NK-92 (cell line): ENCODE measurements around the gene TGFBR2.

Source experiments
- DNase-seq: peaks from one replicate; lab custom pipeline; 2025; ENCODE audit not compliant: unreplicated experiment; lab: John Stamatoyannopoulos, UW

TGFBR2 gene

DNA sequence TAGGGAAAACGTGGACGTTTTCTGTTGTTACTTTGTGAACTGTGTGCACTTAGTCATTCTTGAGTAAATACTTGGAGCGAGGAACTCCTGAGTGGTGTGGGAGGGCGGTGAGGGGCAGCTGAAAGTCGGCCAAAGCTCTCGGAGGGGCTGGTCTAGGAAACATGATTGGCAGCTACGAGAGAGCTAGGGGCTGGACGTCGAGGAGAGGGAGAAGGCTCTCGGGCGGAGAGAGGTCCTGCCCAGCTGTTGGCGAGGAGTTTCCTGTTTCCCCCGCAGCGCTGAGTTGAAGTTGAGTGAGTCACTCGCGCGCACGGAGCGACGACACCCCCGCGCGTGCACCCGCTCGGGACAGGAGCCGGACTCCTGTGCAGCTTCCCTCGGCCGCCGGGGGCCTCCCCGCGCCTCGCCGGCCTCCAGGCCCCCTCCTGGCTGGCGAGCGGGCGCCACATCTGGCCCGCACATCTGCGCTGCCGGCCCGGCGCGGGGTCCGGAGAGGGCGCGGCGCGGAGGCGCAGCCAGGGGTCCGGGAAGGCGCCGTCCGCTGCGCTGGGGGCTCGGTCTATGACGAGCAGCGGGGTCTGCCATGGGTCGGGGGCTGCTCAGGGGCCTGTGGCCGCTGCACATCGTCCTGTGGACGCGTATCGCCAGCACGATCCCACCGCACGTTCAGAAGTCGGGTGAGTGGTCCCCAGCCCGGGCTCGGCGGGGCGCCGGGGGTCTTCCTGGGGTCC is at the start of gene TGFBR2:
Gene TGFBR2, plus strand, starts transcription at position 301 of the 731 bp plus-strand sequence. Its CDS starts 283 bp downstream, at position 584.
- no peak for DNase-seq

GRCh38 chr3:30557746-30558303 is 48.6 kb upstream of the TGFBR2 start:
- DNase-seq = no peak

GRCh38 chr3:30563956-30564355 is 42.4 kb upstream of the TGFBR2 start:
- no peak for DNase-seq

- DNase-seq = no peak
These were observed 39.2 kb upstream of the TGFBR2 start for GRCh38 chr3:30567139-30567753.

DNA sequence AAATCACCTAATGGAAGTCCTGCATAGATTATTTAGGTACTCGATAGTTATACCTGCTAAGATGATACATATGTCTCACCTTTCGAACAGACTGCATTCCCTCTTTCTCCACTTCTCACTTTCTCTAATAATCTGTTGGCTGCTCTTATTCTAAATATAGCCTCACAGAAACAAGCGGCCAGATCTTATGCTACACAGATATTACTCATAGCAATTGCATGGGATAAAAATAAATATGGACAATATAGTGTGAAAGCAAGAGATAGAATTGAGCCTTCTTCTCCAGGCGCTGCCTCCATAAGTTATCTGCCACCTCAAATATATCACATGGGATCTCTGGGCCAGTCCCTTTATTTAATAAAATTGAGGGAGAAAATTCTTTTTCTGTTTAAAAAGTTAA is 29.5 kb upstream of the TGFBR2 start:
- DNase-seq = no peak

DNA sequence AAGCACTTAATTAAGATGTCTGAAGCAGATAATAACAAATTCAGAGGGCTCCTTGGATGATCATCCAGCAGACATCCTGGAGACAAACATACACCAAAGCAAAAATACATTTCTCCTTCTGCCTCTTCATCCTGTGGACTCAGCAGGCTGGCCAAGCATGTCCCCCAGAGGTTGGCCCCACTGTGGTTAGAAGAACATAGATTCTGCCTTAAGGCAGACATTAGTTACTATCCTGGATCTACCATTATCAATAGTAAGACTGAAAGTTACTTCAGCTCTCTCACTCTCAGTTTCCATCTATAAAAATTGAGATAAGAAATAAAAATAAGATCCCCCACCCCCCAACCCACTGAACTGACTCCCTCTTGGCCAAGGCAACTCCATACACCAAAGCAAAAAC is 28.6 kb upstream of the TGFBR2 start:
- DNase-seq = no peak

- DNase-seq = no peak
These were observed 27.9 kb upstream of the TGFBR2 start for GRCh38 chr3:30578479-30578878.

- DNase-seq = no peak
These were observed 27.3 kb upstream of the TGFBR2 start for GRCh38 chr3:30578986-30579579.

DNA sequence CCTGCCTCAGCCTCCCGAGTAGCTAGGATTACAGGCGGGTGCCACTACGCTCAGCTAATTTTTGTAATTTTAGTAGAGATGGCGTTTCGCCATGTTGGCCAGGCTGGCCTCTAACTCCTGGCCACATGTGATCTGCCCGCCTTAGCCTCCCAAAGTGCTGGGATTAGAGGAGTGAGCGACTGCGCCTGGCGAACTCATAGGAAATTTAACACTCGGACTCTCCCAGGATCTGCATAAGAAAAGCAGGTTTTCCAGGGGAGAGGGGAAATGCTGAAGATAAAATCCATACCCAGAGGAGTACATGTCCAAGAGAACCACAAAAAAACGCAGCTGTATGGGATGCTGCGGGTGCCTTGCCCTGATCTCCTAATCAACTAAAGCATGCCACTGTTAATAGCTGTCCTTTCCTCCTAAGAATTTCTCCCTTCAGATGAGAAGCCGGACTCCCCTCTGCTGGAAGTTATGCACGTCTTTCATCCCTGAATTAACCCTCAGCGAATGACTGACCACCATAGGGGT is 25.3 kb upstream of the TGFBR2 start:
- no peak for DNase-seq

- DNase-seq = no peak
These were observed 24.4 kb upstream of the TGFBR2 start for GRCh38 chr3:30581982-30582381.

DNA sequence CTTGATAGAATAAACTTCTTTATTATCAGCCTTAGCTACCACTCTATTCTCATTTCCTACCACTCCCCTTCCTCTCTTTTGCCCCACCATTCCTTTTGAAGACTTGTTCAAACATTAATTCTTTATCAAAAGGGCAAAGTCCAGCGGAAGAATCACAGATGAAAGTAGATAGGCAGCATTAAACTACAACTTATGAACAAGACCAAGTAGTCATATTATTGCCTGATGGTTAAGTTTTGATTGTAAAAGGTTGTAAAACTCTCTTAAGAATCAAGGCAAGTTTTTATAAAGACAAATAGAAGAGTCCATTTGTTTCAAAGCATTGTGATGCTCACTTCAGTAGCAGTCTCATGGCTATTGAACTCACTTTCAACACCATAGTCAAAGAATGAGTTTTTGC is 22.4 kb upstream of the TGFBR2 start:
- no peak for DNase-seq

DNA sequence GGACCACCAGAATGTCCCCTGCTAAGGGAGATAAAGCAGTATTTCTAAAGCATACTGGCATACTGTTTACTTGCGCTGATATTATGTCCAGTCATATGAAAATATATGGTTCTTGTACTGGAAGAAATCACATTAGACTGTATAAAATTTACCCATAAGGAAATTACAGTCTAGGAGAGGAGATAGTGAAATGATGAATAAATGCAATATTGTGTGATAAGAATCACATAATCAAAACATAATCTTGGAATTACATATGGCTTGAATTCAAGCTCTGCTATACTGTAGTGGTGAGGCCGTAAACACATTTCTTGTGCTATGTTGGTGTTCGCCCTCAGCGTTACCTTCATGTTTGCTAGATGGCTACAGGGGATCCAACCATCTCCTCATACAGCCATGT is 20.7 kb upstream of the TGFBR2 start:
- DNase-seq = no peak

DNA sequence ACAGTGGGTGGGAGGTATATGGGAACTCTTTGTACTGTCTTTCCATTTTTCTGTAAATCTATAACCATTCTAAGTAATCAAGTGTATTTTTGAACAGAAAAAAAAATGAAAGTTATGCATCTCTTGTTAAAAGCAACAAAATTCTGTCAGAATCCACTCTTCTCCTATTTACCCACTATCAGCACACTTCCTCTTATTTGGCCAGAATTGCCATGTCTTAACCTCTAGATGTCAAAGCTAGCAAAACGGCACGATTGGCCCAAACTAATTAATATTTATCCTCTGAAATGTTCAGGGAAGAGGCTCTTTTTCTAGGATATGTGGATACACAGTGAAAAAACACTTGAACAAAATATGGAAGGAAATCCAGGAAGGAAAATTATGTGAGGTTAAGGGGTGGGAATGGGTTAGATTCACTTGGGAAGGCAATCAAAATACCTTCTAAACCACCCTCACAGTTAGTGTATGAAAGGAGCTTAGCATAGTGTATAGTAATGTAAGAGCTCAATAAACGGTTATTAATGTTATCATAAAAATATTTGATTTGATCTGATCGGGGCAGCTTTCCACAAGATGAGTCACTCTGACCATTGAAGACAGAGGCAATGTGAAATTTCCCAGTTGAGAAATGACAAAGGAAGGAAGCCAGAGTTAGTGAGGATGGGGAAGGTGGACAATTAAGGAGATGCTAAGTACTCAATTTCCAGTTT is 20.1 kb upstream of the TGFBR2 start:
- no peak for DNase-seq

DNA sequence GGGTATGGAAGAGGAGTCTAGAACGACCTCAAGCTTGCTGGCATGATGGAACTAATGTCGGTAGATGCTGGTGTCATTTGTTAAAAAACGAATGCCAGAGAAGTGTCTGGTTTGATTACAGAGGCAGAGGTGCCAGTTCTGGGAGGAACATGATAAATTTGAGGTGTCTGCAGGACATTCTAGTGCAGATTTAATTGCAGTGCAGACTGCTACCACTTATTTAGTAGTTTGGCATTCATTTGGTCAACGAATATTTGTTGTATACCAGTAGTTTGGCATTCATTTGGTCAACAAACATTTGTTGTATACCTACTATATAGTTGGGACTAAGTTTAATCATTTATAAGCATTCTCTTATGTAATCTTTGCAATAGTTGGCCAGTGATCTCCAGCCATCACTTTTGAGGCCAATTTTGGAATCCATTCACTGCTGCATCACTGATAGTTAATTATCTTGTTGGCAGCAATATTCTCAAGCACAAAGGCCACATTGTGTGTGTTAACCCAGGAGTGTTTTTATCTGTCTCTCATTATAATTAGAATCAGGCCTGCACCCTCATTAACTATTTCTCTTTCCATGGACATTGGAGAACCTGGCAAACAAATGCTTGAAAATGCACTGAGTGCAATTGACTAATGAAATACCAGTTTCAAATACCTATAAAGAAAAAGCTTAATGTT is 19.5 kb upstream of the TGFBR2 start:
- no peak for DNase-seq

GRCh38 chr3:30587904-30588303 is 18.5 kb upstream of the TGFBR2 start:
- no peak for DNase-seq

GRCh38 chr3:30596152-30596551 is 10.2 kb upstream of the TGFBR2 start:
- DNase-seq = no peak

DNA sequence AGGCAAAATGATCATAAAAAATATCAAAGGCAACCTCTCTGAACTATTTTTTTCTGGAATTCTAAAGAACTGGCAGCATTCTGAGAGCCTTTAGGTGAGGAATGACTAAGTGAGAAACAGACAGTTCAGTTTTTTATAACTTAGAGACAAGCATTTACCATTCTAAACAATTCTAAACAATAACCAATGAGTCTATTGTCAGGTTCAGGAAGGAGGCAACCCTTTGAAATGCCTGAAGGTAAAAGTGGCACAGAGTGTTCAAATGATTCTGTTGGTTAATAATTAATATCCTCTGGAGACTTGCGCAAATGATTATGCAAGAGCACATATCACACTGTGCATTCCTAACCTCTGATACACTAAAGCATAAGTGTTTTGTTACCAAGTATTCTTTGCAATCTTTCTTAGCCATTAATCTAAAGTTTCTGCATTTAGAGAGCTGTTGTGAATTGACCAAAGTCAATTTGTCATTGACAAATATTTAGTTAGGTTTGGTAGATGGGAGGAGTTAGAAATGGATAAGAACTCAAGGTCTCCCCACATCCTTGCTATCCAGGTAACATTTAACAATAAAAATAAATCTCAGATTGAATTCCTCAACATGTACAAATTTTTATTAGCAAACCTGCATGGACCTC is 9.2 kb upstream of the TGFBR2 start:
- DNase-seq = no peak

DNA sequence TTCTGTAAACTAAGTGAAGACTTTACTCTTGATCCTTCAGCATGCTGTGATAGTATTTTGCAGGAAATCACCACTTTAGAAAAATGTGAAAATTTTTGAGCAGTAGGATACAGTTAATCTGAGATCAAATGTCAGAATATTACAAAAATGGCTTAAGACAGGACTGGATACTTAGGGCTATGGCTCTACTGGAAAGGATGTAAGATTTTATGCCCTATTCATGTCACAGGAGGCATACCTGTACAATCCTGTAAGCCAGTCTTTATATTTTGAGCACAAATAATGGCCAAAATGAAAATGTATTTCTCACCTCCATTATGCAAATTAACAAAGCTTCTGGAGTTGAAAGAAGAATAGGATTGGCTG is 8.6 kb upstream of the TGFBR2 start:
- DNase-seq = no peak

GRCh38 chr3:30598668-30599545 is 7.5 kb upstream of the TGFBR2 start:
- DNase-seq = no peak
